Ascending aorta (tissue), 2 donors: ENCODE data around the gene KSR1. TPM values are rescaled to one million over a fixed set of nuclear protein-coding genes. Genes with fewer than 3 reads are reported as not detected.

Experiments
- DNase-seq, 2 donors: peaks; one replicate each; pipeline ENCODE4 v3.0.0-alpha.2; 2019; ENCODE audit warnings: low spot score in 2 of 2
- H3K27ac ChIP-seq, 2 donors: fragments of 200-600 bp; sonication (generic); one replicate each; pipeline ENCODE4 v1.5.1; 2016 to 2017; ENCODE audit warnings: mild to moderate bottlenecking in 1 of 2
- H3K27me3 ChIP-seq: fragments of 200-600 bp; sonication (generic); one replicate; pipeline ENCODE4 v1.5.1; 2017
- H3K36me3 ChIP-seq, 2 donors: fragments of 200-600 bp; sonication (generic); one replicate each; pipeline ENCODE4 v1.5.1; 2016
- H3K4me1 ChIP-seq, 2 donors: fragments of 200-600 bp; sonication (generic); one replicate each; pipeline ENCODE4 v1.5.1; 2016 to 2017; ENCODE audit warnings: mild to moderate bottlenecking in 1 of 2
- H3K4me3 ChIP-seq, 2 donors: fragments of 200-600 bp; sonication (generic); one replicate each; pipeline ENCODE4 v1.5.1; 2016 to 2017; ENCODE audit warnings: mild to moderate bottlenecking in 1 of 2
- H3K9me3 ChIP-seq, 2 donors: fragments of 200-600 bp; sonication (generic); one replicate each; pipeline ENCODE4 v1.5.1; 2016
- intact Hi-C: fragments of 100-400 bp; cut with DNase I; formaldehyde crosslinking; loops from one replicate; pipeline ENCODE4 v1.15.1; 2023
- total RNA-seq: library from RNA; depleted of rRNA; stranded (reverse); fragments of >200 nt; gene quantifications from one replicate; pipeline ENCODE4 v1.1.0, GENCODE V29; 2016
- TF ChIP-seq, protein P1 (sequence below), 3 experiments: fragments of 200-600 bp in 2 of 3; fragments of 450-650 bp in 1 of 3; sonication (generic) in 2 of 3; IDR thresholded peaks; one replicate each; pipeline ENCODE4 v1.5.1; 2016 to 2019; ENCODE audit warnings: antibody characterized with exemption in 3 of 3, mild to moderate bottlenecking in 1 of 3, moderate library complexity in 1 of 3

KSR1 gene
- total RNA-seq, 1 donor from 2014 or later, result 42.6 TPM

DNA sequence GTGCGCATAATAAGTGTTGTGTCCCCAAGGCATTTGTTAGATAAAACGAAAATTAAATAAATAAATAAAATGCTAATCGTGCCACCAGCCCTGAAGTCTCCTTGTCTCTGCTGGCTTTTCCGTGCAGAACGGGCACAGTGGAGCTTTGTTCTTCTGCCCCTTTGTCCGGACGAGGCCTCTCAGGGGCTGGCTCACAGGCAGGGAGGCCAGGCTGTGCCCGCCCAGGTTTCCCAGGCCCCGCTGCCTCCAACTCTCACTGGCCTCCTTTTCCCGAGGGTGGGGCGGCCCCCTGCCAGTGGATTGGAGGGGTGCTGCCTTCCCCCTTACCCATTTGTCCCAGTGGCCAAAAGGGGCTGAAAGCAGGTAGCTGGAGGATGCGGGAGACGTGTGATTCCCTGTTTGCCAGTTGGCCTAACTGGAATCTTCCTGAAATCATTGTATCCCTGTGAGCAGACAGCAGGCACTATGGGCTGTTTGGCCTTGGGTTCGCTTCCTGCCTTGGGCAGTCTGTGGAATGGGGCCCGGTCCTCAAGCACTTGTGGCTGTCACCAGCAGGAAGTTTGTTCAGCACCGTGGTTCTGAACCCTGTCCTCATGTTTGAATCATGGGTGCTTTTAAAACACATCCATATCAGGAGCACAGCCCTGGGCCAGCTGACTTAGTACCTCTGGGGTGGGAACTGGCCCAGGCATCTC is 64.4 kb downstream of the KSR1 start:
- H3K4me1 ChIP-seq, result no peaks in the 10 kb centered on the region
- DNase-seq, result no peak
- H3K9me3 ChIP-seq, result no peaks in the 10 kb centered on the region
- no peak overlapping the region for H3K27ac ChIP-seq
- TF ChIP-seq, protein P1, sequence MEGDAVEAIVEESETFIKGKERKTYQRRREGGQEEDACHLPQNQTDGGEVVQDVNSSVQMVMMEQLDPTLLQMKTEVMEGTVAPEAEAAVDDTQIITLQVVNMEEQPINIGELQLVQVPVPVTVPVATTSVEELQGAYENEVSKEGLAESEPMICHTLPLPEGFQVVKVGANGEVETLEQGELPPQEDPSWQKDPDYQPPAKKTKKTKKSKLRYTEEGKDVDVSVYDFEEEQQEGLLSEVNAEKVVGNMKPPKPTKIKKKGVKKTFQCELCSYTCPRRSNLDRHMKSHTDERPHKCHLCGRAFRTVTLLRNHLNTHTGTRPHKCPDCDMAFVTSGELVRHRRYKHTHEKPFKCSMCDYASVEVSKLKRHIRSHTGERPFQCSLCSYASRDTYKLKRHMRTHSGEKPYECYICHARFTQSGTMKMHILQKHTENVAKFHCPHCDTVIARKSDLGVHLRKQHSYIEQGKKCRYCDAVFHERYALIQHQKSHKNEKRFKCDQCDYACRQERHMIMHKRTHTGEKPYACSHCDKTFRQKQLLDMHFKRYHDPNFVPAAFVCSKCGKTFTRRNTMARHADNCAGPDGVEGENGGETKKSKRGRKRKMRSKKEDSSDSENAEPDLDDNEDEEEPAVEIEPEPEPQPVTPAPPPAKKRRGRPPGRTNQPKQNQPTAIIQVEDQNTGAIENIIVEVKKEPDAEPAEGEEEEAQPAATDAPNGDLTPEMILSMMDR (IDR thresholded peaks at IDR 0.05), result no peak
- H3K27me3 ChIP-seq, result no peaks in the 10 kb centered on the region
- no peak overlapping the region for H3K4me3 ChIP-seq
- H3K36me3 ChIP-seq, result no peaks in the 10 kb centered on the region
- intact Hi-C loops, result no loop called here

DNA sequence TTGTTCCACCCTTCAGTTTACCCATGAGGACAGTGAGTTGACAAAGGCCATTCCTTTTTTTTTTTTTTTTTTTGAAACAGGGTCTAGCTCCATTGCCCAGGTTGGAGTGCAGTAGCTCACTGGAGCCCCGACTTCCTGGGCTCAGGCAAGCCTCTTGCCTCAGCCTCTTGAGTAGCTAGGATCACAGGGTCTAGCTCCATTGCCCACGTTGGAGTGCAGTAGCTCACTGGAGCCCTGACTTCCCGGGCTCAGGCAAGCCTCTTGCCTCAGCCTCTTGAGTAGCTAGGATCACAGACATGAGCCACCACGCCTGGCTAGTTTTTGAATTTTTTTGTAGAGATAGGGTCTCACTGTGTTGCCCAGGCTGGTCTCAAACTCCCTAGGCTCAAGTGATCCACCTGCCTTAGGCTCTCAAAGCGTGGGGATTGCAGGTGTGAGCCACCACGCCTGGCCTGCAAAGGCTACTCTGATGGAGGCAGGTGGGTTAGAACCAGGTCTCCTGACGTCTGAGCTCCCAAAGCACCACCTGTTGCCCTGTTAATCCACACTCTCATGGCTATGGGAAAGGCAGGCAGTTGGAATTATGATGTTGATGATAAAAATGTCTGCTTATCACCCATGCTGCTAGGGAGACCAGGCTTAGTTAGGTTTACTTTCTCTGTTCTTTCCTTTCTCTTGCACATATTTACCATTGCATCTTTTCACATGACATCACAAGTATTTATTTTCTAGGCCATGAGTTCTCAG is 65.2 kb downstream of the KSR1 start:
- TF ChIP-seq, protein P1 (IDR thresholded peaks at IDR 0.05), result no peak
- Histone ChIP-seq H3K4me3 (no peak overlapping the region), H3K27ac (no peak overlapping the region), H3K4me1 (no peaks in the 10 kb centered on the region), H3K27me3 (no peaks in the 10 kb centered on the region), H3K9me3 (no peaks in the 10 kb centered on the region), H3K36me3 (no peaks in the 10 kb centered on the region)
- DNase-seq, result no peak
- intact Hi-C loops, result no loop called here

DNA sequence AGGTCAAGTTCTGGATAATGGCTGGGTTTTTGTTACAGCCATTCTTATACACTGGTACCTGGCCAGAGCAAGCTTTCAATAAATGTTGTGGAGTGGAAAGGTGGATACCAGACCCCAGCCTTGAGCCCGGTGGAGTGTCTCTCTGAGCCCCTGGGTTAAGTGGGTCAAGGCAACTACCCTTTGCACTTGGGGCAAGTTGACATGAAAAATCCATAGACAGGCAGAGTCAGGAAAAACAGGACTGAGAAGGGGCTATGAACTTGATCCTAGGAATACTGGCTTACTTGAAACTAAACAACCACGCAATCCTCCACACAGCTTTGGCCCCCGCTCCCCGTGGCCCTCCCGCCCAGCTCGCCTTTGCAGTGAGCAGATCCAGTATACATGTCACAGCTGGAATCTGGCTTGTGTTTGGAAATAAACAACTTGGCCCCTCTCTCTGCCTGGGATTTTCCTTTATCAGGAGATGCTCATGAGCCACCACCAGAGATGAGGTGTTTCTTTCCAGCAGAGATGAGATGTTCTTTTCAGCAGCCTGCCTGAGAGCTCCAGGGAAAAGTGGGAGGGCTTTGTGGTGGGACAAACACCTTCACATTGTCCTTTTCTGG is 65.9 kb downstream of the KSR1 start:
- Histone ChIP-seq H3K27me3 (no peaks in the 10 kb centered on the region), H3K27ac (no peak overlapping the region), H3K9me3 (no peaks in the 10 kb centered on the region), H3K4me1 (peaks cover 0 to 3% of the 10 kb centered on the region in 2 donors), H3K36me3 (no peaks in the 10 kb centered on the region), H3K4me3 (no peak overlapping the region)
- TF ChIP-seq, protein P1 (IDR thresholded peaks at IDR 0.05), result no peak
- no peak for DNase-seq
- intact Hi-C loops, result no loop called here

DNA sequence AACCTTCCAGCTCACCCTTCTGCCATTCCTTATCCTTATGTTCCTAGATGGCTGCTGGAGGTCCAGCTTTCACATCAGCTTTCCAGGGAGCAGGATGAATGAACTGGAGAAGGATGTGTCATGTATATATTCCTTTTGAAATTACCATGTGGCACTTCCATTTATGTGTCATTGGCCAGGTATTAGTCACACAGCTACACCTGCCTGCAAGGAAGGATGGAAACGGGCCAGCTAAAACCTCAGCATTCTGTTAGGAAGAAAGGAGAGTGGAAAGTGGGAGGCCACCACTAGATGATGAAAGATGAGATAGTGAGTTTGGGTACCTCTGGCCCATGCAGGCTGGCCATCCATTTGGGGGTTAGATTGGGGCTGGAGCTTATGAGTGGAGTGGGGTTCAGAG is 67.5 kb downstream of the KSR1 start:
- peaks cover 0 to 3% of the 10 kb centered on the region in 2 donors for H3K4me1 ChIP-seq
- H3K27ac ChIP-seq, result no peak overlapping the region
- H3K36me3 ChIP-seq, result no peaks in the 10 kb centered on the region
- intact Hi-C loops, result no loop called here
- no peak for DNase-seq
- TF ChIP-seq, protein P1 (IDR thresholded peaks at IDR 0.05), result no peak
- no peak overlapping the region for H3K4me3 ChIP-seq
- H3K27me3 ChIP-seq, result no peaks in the 10 kb centered on the region
- H3K9me3 ChIP-seq, result no peaks in the 10 kb centered on the region

DNA sequence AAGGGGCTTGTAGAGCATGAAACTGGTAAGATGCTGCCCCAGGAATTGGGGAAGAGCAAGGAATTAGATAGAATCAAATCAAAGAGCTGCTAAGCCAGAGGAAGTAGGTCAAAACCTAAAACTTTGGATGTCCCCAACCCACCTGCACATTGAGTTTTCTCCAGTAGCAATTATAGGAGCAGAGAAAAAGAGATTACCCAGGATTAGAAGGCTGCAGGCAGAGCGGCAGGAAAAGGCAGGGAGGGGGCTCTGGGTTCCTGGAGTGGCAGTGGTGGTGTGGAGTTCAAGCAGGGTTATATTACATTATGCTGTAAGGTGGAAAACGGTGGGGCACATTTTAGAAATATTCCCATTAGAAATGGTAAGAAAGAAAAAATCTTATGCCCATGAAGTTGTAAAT is 68.3 kb downstream of the KSR1 start:
- no peak overlapping the region for H3K4me3 ChIP-seq
- H3K9me3 ChIP-seq, result no peaks in the 10 kb centered on the region
- H3K4me1 ChIP-seq, result peaks cover 0 to 3% of the 10 kb centered on the region in 2 donors
- H3K27me3 ChIP-seq, result no peaks in the 10 kb centered on the region
- H3K27ac ChIP-seq, result no peak overlapping the region
- TF ChIP-seq, protein P1 (IDR thresholded peaks at IDR 0.05), result no peak
- no peak for DNase-seq
- no peaks in the 10 kb centered on the region for H3K36me3 ChIP-seq
- intact Hi-C loops, result no loop called here
